ENCODE results near the gene CFHR2. TPM values are rescaled to one million over a fixed set of nuclear protein-coding genes. Genes with fewer than 3 reads are reported as not detected.
"Not testable (repeated sequence)": the region's sequence is repeated elsewhere in the genome, so short reads cannot be mapped to it uniquely, and the experiment has no call there.

CFHR2 gene
- total and polyA plus RNA-seq, 7 donors, result not detected

DNA sequence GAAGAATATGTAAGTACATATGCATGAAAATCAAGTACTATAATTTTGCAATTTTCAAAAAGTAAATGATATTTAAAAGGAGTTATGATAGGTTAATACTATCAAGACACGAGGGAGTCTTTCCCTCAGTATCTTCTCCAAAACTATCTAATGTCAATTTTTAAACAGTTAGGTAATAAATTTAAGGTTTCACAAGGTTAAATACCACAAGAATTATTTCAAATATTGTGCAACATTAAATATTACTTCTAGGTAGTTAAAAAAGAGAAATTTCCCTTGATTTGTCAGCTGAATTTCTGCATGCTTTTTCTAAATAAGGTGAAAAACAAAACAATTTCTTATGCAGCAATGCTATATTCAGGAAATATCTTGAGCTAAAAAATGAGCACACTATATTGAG lies 37.3 kb downstream of the CFHR2 start:
- Histone ChIP-seq H3K36me3 (no peaks in the 10 kb centered on the region), H3K9me3 (no peaks in the 10 kb centered on the region), H3K27me3 (no peaks in the 10 kb centered on the region), H3K4me1 (no peaks in the 10 kb centered on the region), H3K27ac (no peak overlapping the region), H3K4me3 (no peak overlapping the region)
- intact Hi-C loops (cut with DNase I), result no loop called here
- no peak for DNase-seq
- TF ChIP-seq EP300 (IDR thresholded peaks at IDR 0.05), result no peak
- no peak for TF ChIP-seq POLR2A (IDR thresholded peaks at IDR 0.05)
- TF ChIP-seq, protein P1, sequence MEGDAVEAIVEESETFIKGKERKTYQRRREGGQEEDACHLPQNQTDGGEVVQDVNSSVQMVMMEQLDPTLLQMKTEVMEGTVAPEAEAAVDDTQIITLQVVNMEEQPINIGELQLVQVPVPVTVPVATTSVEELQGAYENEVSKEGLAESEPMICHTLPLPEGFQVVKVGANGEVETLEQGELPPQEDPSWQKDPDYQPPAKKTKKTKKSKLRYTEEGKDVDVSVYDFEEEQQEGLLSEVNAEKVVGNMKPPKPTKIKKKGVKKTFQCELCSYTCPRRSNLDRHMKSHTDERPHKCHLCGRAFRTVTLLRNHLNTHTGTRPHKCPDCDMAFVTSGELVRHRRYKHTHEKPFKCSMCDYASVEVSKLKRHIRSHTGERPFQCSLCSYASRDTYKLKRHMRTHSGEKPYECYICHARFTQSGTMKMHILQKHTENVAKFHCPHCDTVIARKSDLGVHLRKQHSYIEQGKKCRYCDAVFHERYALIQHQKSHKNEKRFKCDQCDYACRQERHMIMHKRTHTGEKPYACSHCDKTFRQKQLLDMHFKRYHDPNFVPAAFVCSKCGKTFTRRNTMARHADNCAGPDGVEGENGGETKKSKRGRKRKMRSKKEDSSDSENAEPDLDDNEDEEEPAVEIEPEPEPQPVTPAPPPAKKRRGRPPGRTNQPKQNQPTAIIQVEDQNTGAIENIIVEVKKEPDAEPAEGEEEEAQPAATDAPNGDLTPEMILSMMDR (IDR thresholded peaks at IDR 0.05), result no peak
- WGBS, 2 donors, result 74 to 85% methylated on average over 1 of the region's 1 CpG

DNA sequence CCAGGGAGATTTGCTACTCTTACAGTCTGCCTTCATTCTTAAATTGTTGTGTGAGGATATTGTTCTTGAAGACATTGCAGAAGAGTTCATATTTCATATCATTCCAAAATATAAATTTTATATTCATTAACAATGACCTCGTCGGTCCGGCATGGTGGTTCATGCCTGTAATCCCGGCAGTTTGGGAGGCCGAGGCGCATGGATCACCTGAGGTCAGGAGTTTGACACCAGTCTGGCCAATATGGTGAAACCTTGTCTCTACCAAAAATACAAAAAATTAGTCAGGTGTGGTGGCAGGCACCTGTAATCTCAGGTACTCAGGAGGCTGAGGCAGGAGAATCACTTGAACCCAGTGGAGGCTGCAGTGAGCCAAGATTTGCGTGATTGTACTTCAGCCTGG lies 38.7 kb downstream of the CFHR2 start:
- WGBS, 2 donors, result 86 to 92% methylated on average over 7 of the region's 7 CpGs
- H3K4me1 ChIP-seq; H3K27me3 ChIP-seq; H3K27ac ChIP-seq; H3K36me3 ChIP-seq; H3K4me3 ChIP-seq; intact Hi-C loops (cut with DNase I); DNase-seq; H3K9me3 ChIP-seq: not testable (repeated sequence)

DNA sequence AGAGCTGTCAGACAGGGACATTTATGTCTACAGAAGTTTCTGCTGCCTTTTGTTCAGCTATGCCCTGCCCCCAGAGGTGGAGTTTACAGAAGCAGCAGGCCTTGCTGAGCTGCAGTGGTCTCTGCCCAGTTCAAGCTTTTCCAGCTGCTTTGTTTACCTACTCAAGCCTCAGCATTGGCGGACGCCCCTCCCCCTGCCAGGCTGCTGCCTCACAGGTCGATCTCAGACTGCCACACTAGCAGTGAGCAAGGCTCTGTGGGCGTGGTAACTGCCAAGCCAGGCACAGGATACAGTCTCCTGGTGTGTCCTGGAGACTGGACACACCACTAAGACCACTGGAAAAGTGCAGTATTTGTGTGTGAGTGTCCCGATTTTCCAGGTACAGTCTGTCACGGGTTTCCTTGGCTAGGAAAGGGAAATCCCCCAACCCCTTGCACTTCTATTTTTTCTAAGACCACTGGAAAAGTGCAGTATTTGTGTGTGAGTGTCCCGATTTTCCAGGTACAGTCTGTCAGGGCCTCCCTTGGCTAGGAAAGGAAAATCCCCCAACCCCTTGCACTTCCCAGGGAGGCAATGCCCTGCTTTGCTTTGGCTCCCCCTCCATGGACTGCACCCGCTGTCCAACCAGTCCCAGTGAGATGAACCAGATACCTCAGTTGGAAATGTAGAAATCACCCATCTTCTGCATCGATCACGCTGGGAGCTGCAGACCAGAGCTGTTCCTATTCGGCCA lies 48.5 kb downstream of the CFHR2 start:
- WGBS, 2 donors, result 41 to 62% methylated on average over 11 of the region's 11 CpGs
- DNase-seq; H3K36me3 ChIP-seq; H3K4me3 ChIP-seq; H3K4me1 ChIP-seq; intact Hi-C loops (cut with DNase I); H3K27ac ChIP-seq; H3K9me3 ChIP-seq; H3K27me3 ChIP-seq: not testable (repeated sequence)

DNA sequence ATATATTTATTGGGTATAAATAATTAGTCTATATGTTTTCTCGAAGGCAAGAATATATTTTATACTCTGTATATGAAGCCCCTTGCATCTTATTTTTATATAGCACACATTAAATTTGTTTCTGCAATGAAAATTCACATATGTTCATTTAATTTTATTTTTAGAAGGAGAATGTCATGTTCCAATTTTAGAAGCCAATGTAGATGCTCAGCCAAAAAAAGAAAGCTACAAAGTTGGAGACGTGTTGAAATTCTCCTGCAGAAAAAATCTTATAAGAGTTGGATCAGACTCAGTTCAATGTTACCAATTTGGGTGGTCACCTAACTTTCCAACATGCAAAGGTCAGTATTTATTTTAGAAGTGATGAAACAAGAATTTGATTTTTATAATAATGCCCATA lies 50.4 kb downstream of the CFHR2 start:
- H3K9me3 ChIP-seq, result no peaks in the 10 kb centered on the region
- DNase-seq, result no peak

GRCh38 chr1:196997423-196997822 lies 53.9 kb downstream of the CFHR2 start:
- Histone ChIP-seq H3K27ac (no peak overlapping the region), H3K9me3 (no peaks in the 10 kb centered on the region), H3K4me3 (no peak overlapping the region), H3K36me3 (no peaks in the 10 kb centered on the region), H3K27me3 (no peaks in the 10 kb centered on the region), H3K4me1 (no peaks in the 10 kb centered on the region)
- WGBS, 2 donors, result 82 to 83% methylated on average over 1 of the region's 1 CpG
- no peak for DNase-seq
- TF ChIP-seq EP300 (IDR thresholded peaks at IDR 0.05) (no peak), POLR2A (IDR thresholded peaks at IDR 0.05) (no peak), POLR2AphosphoS5 (IDR thresholded peaks at IDR 0.05) (no peak)
- TF ChIP-seq, protein P1 (IDR thresholded peaks at IDR 0.05), result no peak
- intact Hi-C loops (cut with DNase I), result no loop called here

More for the DNA sequence above, 50.4 kb downstream of the CFHR2 start:
- Histone ChIP-seq H3K27ac (no peak overlapping the region), H3K4me1 (no peaks in the 10 kb centered on the region), H3K36me3 (no peaks in the 10 kb centered on the region), H3K27me3 (no peaks in the 10 kb centered on the region), H3K4me3 (no peak overlapping the region)
- TF ChIP-seq EP300 (IDR thresholded peaks at IDR 0.05), result no peak
- TF ChIP-seq POLR2AphosphoS5 (IDR thresholded peaks at IDR 0.05), result no peak
- TF ChIP-seq, protein P1 (IDR thresholded peaks at IDR 0.05), result no peak
- no peak for TF ChIP-seq POLR2A (IDR thresholded peaks at IDR 0.05)
- 69 to 80% methylated on average over 2 of the region's 2 CpGs for WGBS, 2 donors
- intact Hi-C loops (cut with DNase I), result no loop called here

DNA sequence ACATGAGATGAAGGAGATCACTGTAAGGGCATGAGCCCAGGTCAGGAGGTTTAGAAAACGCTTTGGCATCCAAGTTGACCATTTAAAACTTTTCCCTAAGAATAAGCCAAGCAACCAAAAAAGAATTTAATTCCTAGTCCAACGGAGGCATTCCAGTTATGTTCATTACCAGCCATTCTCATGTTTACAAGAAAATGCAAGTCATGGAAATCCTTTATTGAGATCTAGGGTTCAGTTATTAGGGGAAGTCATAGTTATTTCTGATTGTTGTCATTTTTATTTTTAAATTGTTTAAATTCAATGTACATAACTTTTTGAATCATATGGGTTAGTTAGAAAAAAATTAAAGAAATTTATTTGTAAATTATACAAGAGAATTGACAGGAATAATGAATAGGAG lies 58.3 kb downstream of the CFHR2 start:
- intact Hi-C loops (cut with DNase I), result no loop called here
- 80 to 87% methylated on average over 2 of the region's 2 CpGs for WGBS, 2 donors
- H3K4me3 ChIP-seq, result no peak overlapping the region
- no peaks in the 10 kb centered on the region for H3K27me3 ChIP-seq
- H3K4me1 ChIP-seq, result no peaks in the 10 kb centered on the region
- no peak for TF ChIP-seq POLR2AphosphoS5 (IDR thresholded peaks at IDR 0.05)
- no peak for TF ChIP-seq EP300 (IDR thresholded peaks at IDR 0.05)
- TF ChIP-seq, protein P1 (IDR thresholded peaks at IDR 0.05), result no peak
- TF ChIP-seq POLR2A (IDR thresholded peaks at IDR 0.05), result no peak
- H3K27ac ChIP-seq, result no peak overlapping the region
- DNase-seq, result no peak
- no peaks in the 10 kb centered on the region for H3K36me3 ChIP-seq
- H3K9me3 ChIP-seq, result no peaks in the 10 kb centered on the region

Measured in sigmoid colon (tissue), 7 donors.